Sigmoid colon (tissue), 7 donors: Measurements from ENCODE around the gene EARS2. TPM values are rescaled to one million over a fixed set of nuclear protein-coding genes. Genes with fewer than 3 reads are reported as not detected.
"Not testable (repeated sequence)": the region's sequence is repeated elsewhere in the genome, so short reads cannot be mapped to it uniquely, and the experiment has no call there.

Experiments used
- DNase-seq: peaks from one replicate; pipeline ENCODE4 v3.0.0-alpha.2; 2019
- H3K27ac ChIP-seq, 4 donors: fragments of 200-600 bp; sonication (generic); one replicate each; pipeline ENCODE4 v1.5.1; 2016 to 2019; ENCODE audit warnings: mild to moderate bottlenecking in 1 of 4
- H3K27me3 ChIP-seq, 3 donors: fragments of 200-600 bp; sonication (generic); one replicate each; pipeline ENCODE4 v1.5.1; 2019; ENCODE audit warnings: mild to moderate bottlenecking in 1 of 3
- H3K36me3 ChIP-seq, 4 donors: fragments of 200-600 bp; sonication (generic); one replicate each; pipeline ENCODE4 v1.5.1; 2016 to 2019
- H3K4me1 ChIP-seq, 4 donors: fragments of 200-600 bp; sonication (generic); one replicate each; pipeline ENCODE4 v1.5.1; 2017 to 2019
- H3K4me3 ChIP-seq, 4 donors: fragments of 200-600 bp; sonication (generic); one replicate each; pipeline ENCODE4 v1.5.1; 2017 to 2019; ENCODE audit warnings: mild to moderate bottlenecking in 2 of 4, moderate library complexity in 1 of 4
- H3K9me3 ChIP-seq, 4 donors: fragments of 200-600 bp in 3 of 4; sonication (generic) in 3 of 4; one replicate each; pipeline versions ENCODE4 v1.5.1 to v1.6.1; 2013 to 2019
- EP300 ChIP-seq, 4 donors: sonication (generic); formaldehyde crosslinking; IDR thresholded peaks; one replicate each; pipeline ENCODE4 v1.6.1; 2017; ENCODE audit warnings: antibody characterized with exemption in 4 of 4
- POLR2A ChIP-seq, 2 donors: fragments of 450-650 bp; IDR thresholded peaks; one replicate each; pipeline ENCODE4 v1.6.1; 2016; ENCODE audit warnings: antibody characterized with exemption in 2 of 2, mild to moderate bottlenecking in 2 of 2, moderate library complexity in 2 of 2
- POLR2AphosphoS5 ChIP-seq, 4 donors: sonication (generic); formaldehyde crosslinking; IDR thresholded peaks; one replicate each; pipeline ENCODE4 v1.6.1; 2017; ENCODE audit warnings: antibody characterized with exemption in 4 of 4
- whole genome bisulfite sequencing, 2 donors: extraction: QIAGEN DNeasy Blood & Tissue Kit; methylation state at CpG; one replicate each; pipeline ENCODE4 v1.1.7; 2013; 5-methylcytosine and 5-hydroxymethylcytosine counted together
- intact Hi-C: fragments of 100-400 bp; cut with DNase I; formaldehyde crosslinking; loops from one replicate; pipeline ENCODE4 v1.15.1; 2023
- polyA plus RNA-seq, 3 donors: library from polyadenylated mRNA; stranded (reverse); fragments of 200-250 nt; gene quantifications; one replicate each; pipeline ENCODE4 v1.2.3, GENCODE V29; 2013
- total RNA-seq, 4 donors: library from RNA; depleted of rRNA; stranded (reverse); fragments of >200 nt; gene quantifications; one replicate each; pipeline ENCODE4 v1.1.0, GENCODE V29; 2016
- TF ChIP-seq, protein P1 (sequence below), 4 experiments: fragments of 450-650 bp in 3 of 4; fragments of 200-600 bp in 1 of 4; IDR thresholded peaks; one replicate each; pipeline ENCODE4 v1.5.1; 2016 to 2019; ENCODE audit warnings: antibody characterized with exemption in 4 of 4, mild to moderate bottlenecking in 3 of 4, moderate library complexity in 2 of 4
- donor health status: healthy with polysubstance abuse.
- donor health status: Bipolar disorder and iron deficiency.
- donor health status: healthy.

Gene EARS2
- total and polyA plus RNA-seq, 7 donors: 6.6 to 19.4 (median 8.2) TPM

DNA sequence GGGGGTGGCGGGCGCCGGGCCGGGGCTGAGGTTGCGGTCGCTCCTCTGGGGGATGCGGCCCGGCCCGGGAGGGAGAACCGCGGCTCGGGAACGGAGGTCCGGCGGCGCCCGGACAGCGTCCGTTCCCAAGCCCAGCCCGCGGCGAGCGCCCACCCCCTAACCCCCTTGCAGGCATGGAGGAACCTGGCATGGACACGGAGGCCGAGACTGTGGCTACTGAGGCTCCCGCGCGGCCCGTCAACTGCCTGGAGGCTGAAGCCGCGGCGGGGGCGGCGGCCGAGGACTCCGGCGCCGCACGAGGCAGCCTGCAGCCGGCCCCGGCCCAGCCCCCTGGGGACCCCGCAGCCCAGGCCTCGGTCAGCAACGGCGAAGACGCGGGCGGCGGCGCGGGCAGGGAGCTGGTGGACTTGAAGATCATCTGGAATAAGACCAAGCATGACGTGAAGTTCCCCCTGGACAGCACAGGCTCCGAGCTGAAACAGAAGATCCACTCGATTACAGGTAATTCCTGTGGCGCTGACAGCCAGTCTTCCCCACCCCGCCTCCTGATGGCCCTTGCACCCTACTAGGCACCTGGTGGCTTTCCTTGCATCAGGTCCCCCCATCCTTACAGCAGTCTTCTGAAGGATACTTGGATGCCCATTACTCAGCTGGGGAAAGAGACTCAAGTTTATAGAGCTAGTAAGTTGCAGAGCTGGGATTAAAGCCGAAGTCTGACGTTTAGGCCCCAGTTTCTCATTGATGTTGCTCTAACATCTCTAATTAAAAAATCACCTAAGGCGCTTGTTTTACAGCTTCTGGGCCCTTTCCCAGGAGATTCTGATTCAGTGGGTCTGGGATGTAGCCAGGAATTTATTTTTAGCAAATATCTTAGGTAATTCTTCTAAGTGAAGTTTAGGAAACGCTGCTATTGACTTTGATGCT is 891 bp upstream of the EARS2 start:
- peaks cover 0 to 45% (median 29%) of the 10 kb centered on the region in 4 donors for H3K4me1 ChIP-seq
- intact Hi-C loops: loop anchor here (1.0 to 5.0 kb wide), 3 partner anchors 38 to 106 kb away; partner anchors contain the start of genes COG7, GGA2 and NDUFAB1
- 1 to 3% methylated on average over 60 of the region's 60 CpGs for WGBS, 2 donors

DNA sequence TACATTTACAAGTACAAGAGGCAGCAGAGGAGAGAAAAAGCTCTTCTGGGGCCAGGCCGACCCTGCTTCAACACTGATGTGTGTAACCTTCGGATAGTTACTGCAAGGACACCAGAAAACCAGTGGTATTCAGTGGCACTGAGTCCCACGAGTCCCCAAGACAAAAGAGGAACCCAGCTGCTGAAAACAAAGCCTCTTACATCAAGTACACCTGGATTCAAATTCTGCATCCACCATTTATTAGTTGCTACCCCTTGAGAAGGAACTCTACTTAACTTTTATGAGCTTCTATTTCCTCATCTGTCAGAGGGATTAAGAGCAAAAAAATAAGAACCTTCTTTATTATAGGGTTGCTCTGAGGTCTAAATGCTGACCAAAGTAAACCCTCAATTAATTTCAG is 2.6 kb downstream of the EARS2 start:
- Histone ChIP-seq H3K27me3 (no peaks in the 10 kb centered on the region), H3K9me3 (no peaks in the 10 kb centered on the region), H3K4me3 (no peak overlapping the region), H3K36me3 (peaks cover 12 to 40% (median 22%) of the 10 kb centered on the region in 4 donors), H3K4me1 (peaks cover 0 to 25% (median 22%) of the 10 kb centered on the region in 4 donors), H3K27ac (no peak overlapping the region)
- WGBS, 2 donors: 81 to 85% methylated on average over 3 of the region's 3 CpGs
- TF ChIP-seq POLR2A (IDR thresholded peaks at IDR 0.05) (no peak), POLR2AphosphoS5 (IDR thresholded peaks at IDR 0.05) (no peak), EP300 (IDR thresholded peaks at IDR 0.05) (no peak)
- TF ChIP-seq, protein P1, sequence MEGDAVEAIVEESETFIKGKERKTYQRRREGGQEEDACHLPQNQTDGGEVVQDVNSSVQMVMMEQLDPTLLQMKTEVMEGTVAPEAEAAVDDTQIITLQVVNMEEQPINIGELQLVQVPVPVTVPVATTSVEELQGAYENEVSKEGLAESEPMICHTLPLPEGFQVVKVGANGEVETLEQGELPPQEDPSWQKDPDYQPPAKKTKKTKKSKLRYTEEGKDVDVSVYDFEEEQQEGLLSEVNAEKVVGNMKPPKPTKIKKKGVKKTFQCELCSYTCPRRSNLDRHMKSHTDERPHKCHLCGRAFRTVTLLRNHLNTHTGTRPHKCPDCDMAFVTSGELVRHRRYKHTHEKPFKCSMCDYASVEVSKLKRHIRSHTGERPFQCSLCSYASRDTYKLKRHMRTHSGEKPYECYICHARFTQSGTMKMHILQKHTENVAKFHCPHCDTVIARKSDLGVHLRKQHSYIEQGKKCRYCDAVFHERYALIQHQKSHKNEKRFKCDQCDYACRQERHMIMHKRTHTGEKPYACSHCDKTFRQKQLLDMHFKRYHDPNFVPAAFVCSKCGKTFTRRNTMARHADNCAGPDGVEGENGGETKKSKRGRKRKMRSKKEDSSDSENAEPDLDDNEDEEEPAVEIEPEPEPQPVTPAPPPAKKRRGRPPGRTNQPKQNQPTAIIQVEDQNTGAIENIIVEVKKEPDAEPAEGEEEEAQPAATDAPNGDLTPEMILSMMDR (IDR thresholded peaks at IDR 0.05): no peak
- intact Hi-C loops: no loop called here
- DNase-seq: no peak

More for the DNA sequence above, 891 bp upstream of the EARS2 start:
- H3K36me3 ChIP-seq: peaks cover 11 to 40% (median 31%) of the 10 kb centered on the region in 4 donors
- H3K4me3 ChIP-seq: peak overlapping the region; percentile 81 to 93 (median 84)
- H3K27me3 ChIP-seq: no peaks in the 10 kb centered on the region
- peak overlapping the region; percentile 84 to 96 (median 92) for H3K27ac ChIP-seq
- TF ChIP-seq EP300 (IDR thresholded peaks at IDR 0.05) (no peak), POLR2AphosphoS5 (IDR thresholded peaks at IDR 0.05) (peak in 1 of 4 donors; percentile 22)
- peak; percentile 67 for DNase-seq
- no peaks in the 10 kb centered on the region for H3K9me3 ChIP-seq

DNA sequence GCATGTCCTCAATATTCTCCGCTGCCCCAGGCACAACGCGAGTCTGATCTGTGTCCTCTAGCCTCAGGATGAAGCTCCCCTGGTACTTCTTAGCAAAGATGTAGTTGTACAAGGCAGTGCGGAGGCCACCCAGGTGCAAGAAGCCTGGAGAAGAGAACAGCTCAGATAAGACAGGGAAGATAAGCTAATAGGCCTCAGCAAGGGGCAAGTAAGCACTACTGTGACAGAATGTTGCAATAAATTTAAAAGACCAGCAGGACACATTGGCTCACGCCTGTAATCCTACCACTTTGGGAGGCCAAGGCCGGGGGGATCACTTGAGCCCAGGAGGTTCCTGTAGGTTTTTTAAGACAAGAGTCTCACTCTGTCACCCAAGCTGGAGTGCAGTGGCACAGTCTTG is 5.0 kb downstream of the EARS2 start:
- DNase-seq: no peak
- intact Hi-C loops: no loop called here
- TF ChIP-seq, protein P1 (IDR thresholded peaks at IDR 0.05): no peak
- TF ChIP-seq POLR2AphosphoS5 (IDR thresholded peaks at IDR 0.05) (no peak), POLR2A (IDR thresholded peaks at IDR 0.05) (no peak), EP300 (IDR thresholded peaks at IDR 0.05) (no peak)
- Histone ChIP-seq H3K4me3 (no peak overlapping the region), H3K27me3 (no peaks in the 10 kb centered on the region), H3K36me3 (peaks cover 12 to 60% (median 33%) of the 10 kb centered on the region in 4 donors), H3K27ac (no peak overlapping the region), H3K4me1 (peaks cover 0 to 9% (median 8%) of the 10 kb centered on the region in 4 donors), H3K9me3 (no peaks in the 10 kb centered on the region)
- WGBS, 2 donors: 80 to 88% methylated on average over 6 of the region's 6 CpGs

DNA sequence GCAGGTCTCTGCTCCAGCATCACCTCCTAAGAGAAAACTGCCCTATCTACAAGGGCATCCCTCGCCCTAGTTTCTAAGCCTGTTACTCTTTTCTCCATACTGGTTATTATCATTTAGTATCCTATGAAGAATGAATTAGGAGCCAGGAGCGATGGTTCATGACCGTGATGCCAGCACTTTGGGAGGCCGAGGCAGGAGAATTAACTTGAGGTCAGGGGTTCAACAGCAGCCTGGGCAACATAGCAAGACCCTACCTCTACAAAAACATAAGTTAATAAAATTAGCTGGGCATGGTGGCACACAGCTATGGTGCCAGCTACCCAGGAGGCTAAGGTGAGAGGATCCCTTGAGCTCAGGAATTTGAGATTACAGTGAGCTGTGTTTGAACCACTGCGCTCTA is 7.2 kb downstream of the EARS2 start:
- H3K27ac ChIP-seq: no peak overlapping the region
- peaks cover 12 to 83% (median 44%) of the 10 kb centered on the region in 4 donors for H3K36me3 ChIP-seq
- no peak overlapping the region for H3K4me3 ChIP-seq
- WGBS, 2 donors: 97 to 99% methylated on average over 5 of the region's 5 CpGs
- no peaks in the 10 kb centered on the region for H3K27me3 ChIP-seq
- no peaks in the 10 kb centered on the region for H3K9me3 ChIP-seq
- intact Hi-C loops: no loop called here
- TF ChIP-seq, protein P1 (IDR thresholded peaks at IDR 0.05): no peak
- TF ChIP-seq POLR2A (IDR thresholded peaks at IDR 0.05): no peak
- no peak for TF ChIP-seq POLR2AphosphoS5 (IDR thresholded peaks at IDR 0.05)
- TF ChIP-seq EP300 (IDR thresholded peaks at IDR 0.05): no peak
- DNase-seq: no peak
- H3K4me1 ChIP-seq: no peaks in the 10 kb centered on the region

DNA sequence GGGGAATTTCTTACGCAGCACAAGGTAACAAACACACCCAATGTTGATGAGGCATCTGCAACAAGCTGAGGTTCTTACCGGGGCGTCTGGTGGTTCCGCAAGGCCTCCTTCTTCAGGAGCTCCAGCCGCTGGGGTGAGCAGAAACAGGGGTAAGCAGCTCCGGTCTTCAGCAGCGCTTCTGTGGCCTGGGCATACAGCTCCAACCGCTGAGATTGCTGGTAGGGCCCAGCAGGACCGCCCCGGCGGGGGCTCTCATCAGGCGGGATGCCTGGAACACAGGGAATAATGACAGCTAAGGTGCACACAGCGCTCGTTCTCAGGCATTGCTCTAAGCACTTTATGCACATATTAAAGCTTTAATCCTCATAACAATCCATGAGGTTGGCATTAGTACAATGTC is 12.7 kb downstream of the EARS2 start:
- H3K36me3 ChIP-seq: peaks cover 0 to 97% (median 32%) of the 10 kb centered on the region in 4 donors
- DNase-seq: no peak

DNA sequence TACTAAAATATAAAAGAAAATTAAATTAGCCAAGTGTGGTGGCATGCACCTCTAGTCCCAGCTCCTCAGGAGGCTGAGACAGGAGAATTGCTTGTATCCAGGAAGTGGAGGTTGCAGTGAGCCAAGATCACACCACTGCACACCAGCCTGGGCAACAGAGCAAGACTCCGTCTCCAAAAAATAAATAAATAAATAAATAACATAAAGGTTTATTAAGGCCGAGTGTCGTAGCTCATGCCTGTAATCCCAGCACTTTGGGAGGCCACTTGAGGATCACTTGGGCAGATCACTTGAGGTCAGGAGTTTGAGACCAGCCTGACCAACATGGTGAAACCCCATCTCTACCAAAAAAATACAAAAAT is 16.4 kb downstream of the EARS2 start:
- H3K4me1 ChIP-seq, H3K4me3 ChIP-seq, DNase-seq, H3K9me3 ChIP-seq, intact Hi-C loops, H3K27ac ChIP-seq, H3K27me3 ChIP-seq: not testable (repeated sequence)
- 96 to 98% methylated on average over 3 of the region's 3 CpGs for WGBS, 2 donors
- H3K36me3 ChIP-seq: peaks cover 0 to 89% (median 17%) of the 10 kb centered on the region in 4 donors

More for the DNA sequence above, 12.7 kb downstream of the EARS2 start:
- H3K4me1 ChIP-seq: no peaks in the 10 kb centered on the region
- no peak overlapping the region for H3K4me3 ChIP-seq
- H3K27ac ChIP-seq: no peak overlapping the region
- intact Hi-C loops: no loop called here
- 96 to 97% methylated on average over 14 of the region's 14 CpGs for WGBS, 2 donors
- TF ChIP-seq, protein P1 (IDR thresholded peaks at IDR 0.05): no peak
- TF ChIP-seq POLR2A (IDR thresholded peaks at IDR 0.05) (no peak), POLR2AphosphoS5 (IDR thresholded peaks at IDR 0.05) (no peak), EP300 (IDR thresholded peaks at IDR 0.05) (no peak)
- no peaks in the 10 kb centered on the region for H3K27me3 ChIP-seq
- H3K9me3 ChIP-seq: no peaks in the 10 kb centered on the region
